NCI-H510A (cell line): ENCODE results near the gene TPCN2.

Experiments
- DNase-seq: peaks from one replicate; lab custom pipeline; 2025; lab: John Stamatoyannopoulos, UW

TPCN2 gene

GRCh38 chr11:69058511-69059270, 10.0 kb downstream of the TPCN2 start:
- no peak for DNase-seq

GRCh38 chr11:69059429-69059828, 10.7 kb downstream of the TPCN2 start:
- DNase-seq = no peak

- DNase-seq = no peak
Measured at GRCh38 chr11:69059985-69060384, 11.3 kb downstream of the TPCN2 start.

- no peak for DNase-seq
Measured at GRCh38 chr11:69060806-69061712, 12.3 kb downstream of the TPCN2 start.

GRCh38 chr11:69061713-69062053, 13.0 kb downstream of the TPCN2 start:
- DNase-seq = no peak

GRCh38 chr11:69062169-69062855, 13.6 kb downstream of the TPCN2 start:
- DNase-seq = no peak

- DNase-seq = no peak
Measured at GRCh38 chr11:69062873-69063651, 14.3 kb downstream of the TPCN2 start.

GRCh38 chr11:69063652-69064260, 15.0 kb downstream of the TPCN2 start:
- DNase-seq = no peak

- DNase-seq = no peak
Measured at GRCh38 chr11:69064394-69064957, 15.7 kb downstream of the TPCN2 start.

- no peak for DNase-seq
Measured at GRCh38 chr11:69065147-69065710, 16.5 kb downstream of the TPCN2 start.

GRCh38 chr11:69066122-69067112, 17.7 kb downstream of the TPCN2 start:
- DNase-seq = no peak

- DNase-seq = no peak
Measured at GRCh38 chr11:69067200-69067599, 18.5 kb downstream of the TPCN2 start.

- DNase-seq = no peak
Measured at GRCh38 chr11:69071086-69071800, 22.5 kb downstream of the TPCN2 start.

GRCh38 chr11:69071956-69072355, 23.2 kb downstream of the TPCN2 start:
- DNase-seq = no peak

- no peak for DNase-seq
Measured at GRCh38 chr11:69073469-69073868, 24.7 kb downstream of the TPCN2 start.

- DNase-seq = no peak
Measured at GRCh38 chr11:69074375-69075140, 25.8 kb downstream of the TPCN2 start.

- no peak for DNase-seq
Measured at GRCh38 chr11:69075421-69076128, 26.8 kb downstream of the TPCN2 start.
